CD8-positive, alpha-beta memory T cell (primary cell): ENCODE measurements around the gene WDR37. TPM values are rescaled to one million over a fixed set of nuclear protein-coding genes. Genes with fewer than 3 reads are reported as not detected.
"Not testable (repeated sequence)": the region's sequence is repeated elsewhere in the genome, so short reads cannot be mapped to it uniquely, and the experiment has no call there.

Source experiments
- CTCF ChIA-PET: fragments of 350-600 bp; sonication (Branson Sonifier 250); formaldehyde crosslinking; loops from one replicate; lab custom pipeline; 2021; ENCODE audit warnings: antibody characterized with exemption; lab: Charles Lee
- POLR2A ChIA-PET: fragments of 350-600 bp; sonication (Branson Sonifier 250); formaldehyde crosslinking; loops from one replicate; lab custom pipeline; 2021; ENCODE audit warnings: antibody characterized with exemption; lab: Charles Lee
- DNase-seq, 5 donors: peaks; one replicate each; pipeline versions ENCODE4 v3.0.0 to v3.0.0-alpha.2; 2020 to 2022; ENCODE audit warnings: mixed read lengths in 1 of 5
- H3K27ac ChIP-seq: one replicate; pipeline ENCODE4 v1.7.0; 2013; ENCODE audit warnings: low read depth, mild to moderate bottlenecking, low read length, moderate library complexity
- H3K27me3 ChIP-seq: 2 replicates; pipeline ENCODE4 v1.7.0; 2013; ENCODE audit warnings: low read length, mild to moderate bottlenecking; ENCODE audit not compliant: insufficient read depth, poor library complexity, severe bottlenecking
- H3K36me3 ChIP-seq: 2 replicates; pipeline ENCODE4 v1.7.0; 2013; ENCODE audit warnings: mild to moderate bottlenecking, low read length, moderate library complexity; ENCODE audit not compliant: insufficient read depth
- H3K4me1 ChIP-seq: 2 replicates; pipeline ENCODE4 v1.7.0; 2013; ENCODE audit warnings: mild to moderate bottlenecking, low read length, moderate library complexity; ENCODE audit not compliant: insufficient read depth
- H3K4me3 ChIP-seq: 2 replicates; pipeline ENCODE4 v1.7.0; 2013; ENCODE audit warnings: mild to moderate bottlenecking, low read length
- H3K9me3 ChIP-seq: 2 replicates; pipeline ENCODE4 v1.7.0; 2013; ENCODE audit warnings: mild to moderate bottlenecking, low read length
- H3K27ac Mint-ChIP-seq, 8 donors: one replicate each; pipeline ENCODE4 v1.8.0; 2020 to 2021; ENCODE audit warnings: mixed read lengths in 8 of 8, mild to moderate bottlenecking in 6 of 8, inconsistent platforms in 3 of 8, moderate library complexity in 3 of 8
- H3K27me3 Mint-ChIP-seq, 2 donors: one replicate each; pipeline ENCODE4 v1.8.0; 2020 to 2021; ENCODE audit warnings: mixed read lengths in 2 of 2, mild to moderate bottlenecking in 1 of 2, moderate library complexity in 1 of 2
- H3K36me3 Mint-ChIP-seq, 3 donors: one replicate each; pipeline ENCODE4 v1.8.0; 2020 to 2021; ENCODE audit warnings: mixed read lengths in 3 of 3, inconsistent platforms in 1 of 3, mild to moderate bottlenecking in 1 of 3
- H3K4me1 Mint-ChIP-seq, 3 donors: one replicate each; pipeline ENCODE4 v1.8.0; 2020 to 2021; ENCODE audit warnings: mixed read lengths in 3 of 3, inconsistent platforms in 1 of 3, mild to moderate bottlenecking in 1 of 3
- H3K4me3 Mint-ChIP-seq, 7 donors: one replicate each; pipeline ENCODE4 v1.8.0; 2020 to 2021; ENCODE audit warnings: mixed read lengths in 7 of 7, mild to moderate bottlenecking in 6 of 7, moderate library complexity in 4 of 7, inconsistent platforms in 2 of 7
- H3K9me3 Mint-ChIP-seq, 5 donors: one replicate each; pipeline ENCODE4 v1.8.0; 2020 to 2022; ENCODE audit warnings: mixed read lengths in 5 of 5, mild to moderate bottlenecking in 3 of 5, moderate library complexity in 2 of 5, inconsistent platforms in 1 of 5
- polyA plus RNA-seq: library from polyadenylated mRNA; unstranded; fragments of 300-500 nt; fragmentation: Illumina TruSeq; gene quantifications from one replicate; pipeline ENCODE4 v1.2.3, GENCODE V29; 2021
- total RNA-seq, 2 experiments: library from RNA; stranded (reverse); gene quantifications; one replicate each; pipeline ENCODE4 v1.2.3, GENCODE V29; 2021

Gene WDR37
- total and polyA plus RNA-seq, 3 experiments from 2014 or later = 14.5 to 21.7 (median 15.8) TPM

GRCh38 chr10:1156921-1157614, 100.9 kb downstream of the WDR37 start:
- peaks cover 0 to 4% of the 10 kb centered on the region in 2 donors for H3K27me3 Mint-ChIP-seq
- no peaks in the 10 kb centered on the region for H3K4me1 Mint-ChIP-seq
- no peaks in the 10 kb centered on the region for H3K9me3 Mint-ChIP-seq
- no peak overlapping the region for H3K4me3 Mint-ChIP-seq
- ChIA-PET CTCF (no interaction called here), POLR2A (no interaction called here)
- Histone ChIP-seq H3K27me3 (no peaks in the 10 kb centered on the region), H3K4me3 (no peak overlapping the region), H3K27ac (no peak overlapping the region), H3K4me1 (no peaks in the 10 kb centered on the region), H3K9me3 (no peaks in the 10 kb centered on the region), H3K36me3 (no peaks in the 10 kb centered on the region)
- H3K27ac Mint-ChIP-seq = no peak overlapping the region
- H3K36me3 Mint-ChIP-seq = no peaks in the 10 kb centered on the region
- no peak for DNase-seq

GRCh38 chr10:1157615-1157933, 101.4 kb downstream of the WDR37 start:
- no peaks in the 10 kb centered on the region for H3K4me1 ChIP-seq
- no peak overlapping the region for H3K4me3 ChIP-seq
- no peaks in the 10 kb centered on the region for H3K36me3 Mint-ChIP-seq
- peaks cover 2 to 4% of the 10 kb centered on the region in 2 donors for H3K27me3 Mint-ChIP-seq
- POLR2A ChIA-PET = no interaction called here
- no peaks in the 10 kb centered on the region for H3K9me3 Mint-ChIP-seq
- H3K27ac Mint-ChIP-seq = no peak overlapping the region
- H3K36me3 ChIP-seq = no peaks in the 10 kb centered on the region
- no peaks in the 10 kb centered on the region for H3K4me1 Mint-ChIP-seq
- no peak overlapping the region for H3K27ac ChIP-seq
- no peak overlapping the region for H3K4me3 Mint-ChIP-seq
- H3K27me3 ChIP-seq = no peaks in the 10 kb centered on the region
- H3K9me3 ChIP-seq = no peaks in the 10 kb centered on the region
- DNase-seq = no peak
- CTCF ChIA-PET = no interaction called here

GRCh38 chr10:1158066-1158465, 101.9 kb downstream of the WDR37 start:
- H3K27ac ChIP-seq = no peak overlapping the region
- Mint-ChIP-seq H3K27me3 (peaks cover 4% of the 10 kb centered on the region in 2 donors), H3K4me1 (no peaks in the 10 kb centered on the region), H3K9me3 (no peaks in the 10 kb centered on the region), H3K4me3 (no peak overlapping the region), H3K27ac (no peak overlapping the region), H3K36me3 (no peaks in the 10 kb centered on the region)
- ChIA-PET CTCF (no interaction called here), POLR2A (no interaction called here)
- DNase-seq = no peak
- no peaks in the 10 kb centered on the region for H3K4me1 ChIP-seq
- H3K27me3 ChIP-seq = no peaks in the 10 kb centered on the region
- H3K4me3 ChIP-seq = no peak overlapping the region
- no peaks in the 10 kb centered on the region for H3K36me3 ChIP-seq
- no peaks in the 10 kb centered on the region for H3K9me3 ChIP-seq

GRCh38 chr10:1158536-1158935, 102.4 kb downstream of the WDR37 start:
- DNase-seq, H3K4me1 ChIP-seq, H3K9me3 ChIP-seq, CTCF ChIA-PET, H3K27ac Mint-ChIP-seq, H3K27me3 Mint-ChIP-seq, H3K36me3 ChIP-seq, H3K4me3 ChIP-seq, H3K9me3 Mint-ChIP-seq, H3K27me3 ChIP-seq, H3K4me1 Mint-ChIP-seq, POLR2A ChIA-PET, H3K36me3 Mint-ChIP-seq, H3K4me3 Mint-ChIP-seq: not testable (repeated sequence)
- peak overlapping the region; percentile 51 for H3K27ac ChIP-seq

- ChIA-PET CTCF (no interaction called here), POLR2A (no interaction called here)
- DNase-seq = no peak
- Mint-ChIP-seq H3K4me1 (no peaks in the 10 kb centered on the region), H3K36me3 (no peaks in the 10 kb centered on the region), H3K9me3 (no peaks in the 10 kb centered on the region), H3K27ac (no peak overlapping the region), H3K4me3 (peak overlapping the region in 1 of 7 donors; percentile 76), H3K27me3 (peaks cover 5 to 10% of the 10 kb centered on the region in 2 donors)
- Histone ChIP-seq H3K4me3 (no peak overlapping the region), H3K27me3 (no peaks in the 10 kb centered on the region), H3K4me1 (no peaks in the 10 kb centered on the region), H3K36me3 (no peaks in the 10 kb centered on the region), H3K27ac (peak overlapping the region; percentile 51), H3K9me3 (no peaks in the 10 kb centered on the region)
Measured at GRCh38 chr10:1159131-1160061, 103.2 kb downstream of the WDR37 start.

GRCh38 chr10:1160561-1161314, 104.6 kb downstream of the WDR37 start:
- Histone ChIP-seq H3K4me3 (no peak overlapping the region), H3K36me3 (no peaks in the 10 kb centered on the region), H3K27me3 (no peaks in the 10 kb centered on the region), H3K27ac (peak overlapping the region; percentile 24), H3K9me3 (no peaks in the 10 kb centered on the region), H3K4me1 (no peaks in the 10 kb centered on the region)
- no peaks in the 10 kb centered on the region for H3K36me3 Mint-ChIP-seq
- H3K27me3 Mint-ChIP-seq = peaks cover 7 to 10% of the 10 kb centered on the region in 2 donors
- DNase-seq = no peak
- peak overlapping the region in 1 of 8 donors; percentile 57 for H3K27ac Mint-ChIP-seq
- ChIA-PET POLR2A (no interaction called here), CTCF (no interaction called here)
- H3K4me1 Mint-ChIP-seq = no peaks in the 10 kb centered on the region
- H3K9me3 Mint-ChIP-seq = no peaks in the 10 kb centered on the region
- H3K4me3 Mint-ChIP-seq = no peak overlapping the region

- DNase-seq, POLR2A ChIA-PET, H3K27me3 ChIP-seq, H3K36me3 Mint-ChIP-seq, H3K36me3 ChIP-seq, H3K9me3 ChIP-seq, H3K9me3 Mint-ChIP-seq, H3K27ac Mint-ChIP-seq, H3K4me3 Mint-ChIP-seq, H3K4me1 ChIP-seq, H3K4me3 ChIP-seq, CTCF ChIA-PET, H3K27ac ChIP-seq, H3K4me1 Mint-ChIP-seq: not testable (repeated sequence)
- peaks cover 10% of the 10 kb centered on the region in 2 donors for H3K27me3 Mint-ChIP-seq
Measured at GRCh38 chr10:1161315-1161673, 105.1 kb downstream of the WDR37 start.
